ENCODE results near the gene TMEM243. TPM values are rescaled to one million over a fixed set of nuclear protein-coding genes. Genes with fewer than 3 reads are reported as not detected.
A peak's percentile ranks its signal among the peaks of the same experiment; 100 is the strongest.
"Not testable (repeated sequence)": the region's sequence is repeated elsewhere in the genome, so short reads cannot be mapped to it uniquely, and the experiment has no call there.

TMEM243 gene
- total RNA-seq, 2 experiments from 2014 or later = 158 to 161 TPM

DNA sequence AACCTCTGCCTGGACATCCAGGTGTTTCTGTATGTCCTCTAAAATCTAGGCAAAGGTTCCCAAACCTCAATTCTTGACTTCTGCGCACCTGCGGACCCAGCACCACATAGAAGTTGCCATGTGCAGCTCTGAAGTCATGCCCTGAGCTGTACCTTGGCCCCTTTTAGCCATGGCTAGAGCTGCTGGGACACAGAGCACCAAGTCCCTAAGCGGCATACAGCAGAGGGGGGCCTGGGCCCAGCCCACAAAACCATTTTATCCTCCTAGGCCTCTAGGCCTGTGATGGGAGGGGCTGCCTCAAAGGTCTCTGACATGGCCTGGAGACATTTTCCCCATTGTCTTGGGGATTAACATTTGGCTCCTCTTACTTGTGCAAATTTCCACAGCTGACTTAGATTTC is 14.6 kb downstream of the TMEM243 start:
- peak overlapping the region; percentile 22 for H3K27ac Mint-ChIP-seq
- no peak for DNase-seq
- no peaks in the 10 kb centered on the region for H3K27me3 Mint-ChIP-seq
- Histone ChIP-seq H3K4me3 (ENCODE audit: low read length) (no peak overlapping the region), H3K27me3 (ENCODE audit: control insufficient read depth in 1 of 2, insufficient read depth in 2 of 2, low read length in 2 of 2) (no peaks in the 10 kb centered on the region), H3K36me3 (ENCODE audit: insufficient read depth, low read length) (peaks cover 26% of the 10 kb centered on the region), H3K4me1 (ENCODE audit: insufficient read depth, low read length) (peaks cover 41% of the 10 kb centered on the region), H3K27ac (ENCODE audit: low read depth in 1 of 2, low read length in 2 of 2) (no peak overlapping the region), H3K9me3 (ENCODE audit: control insufficient read depth in 1 of 2, insufficient read depth in 1 of 2, low read length in 2 of 2) (peaks cover 19% of the 10 kb centered on the region in 2 experiments)
- intact Hi-C loops (cut with DNase I, micrococcal nuclease) = no loop called here
- ChIA-PET CTCF (no interaction called here), POLR2A (interaction anchor here (0.9 to 4.6 kb wide), 3 partner anchors 8 to 53 kb away, joined by 5 to 44 read pairs (median 44); partner anchors contain the start of genes DMTF1 and TMEM243)
- H3K4me1 Mint-ChIP-seq (ENCODE audit: low read depth) = peaks cover 76% of the 10 kb centered on the region
- H3K4me3 Mint-ChIP-seq = no peak overlapping the region
- H3K36me3 Mint-ChIP-seq (ENCODE audit: low read depth) = peaks cover 89% of the 10 kb centered on the region
- TF ChIP-seq, protein P1, sequence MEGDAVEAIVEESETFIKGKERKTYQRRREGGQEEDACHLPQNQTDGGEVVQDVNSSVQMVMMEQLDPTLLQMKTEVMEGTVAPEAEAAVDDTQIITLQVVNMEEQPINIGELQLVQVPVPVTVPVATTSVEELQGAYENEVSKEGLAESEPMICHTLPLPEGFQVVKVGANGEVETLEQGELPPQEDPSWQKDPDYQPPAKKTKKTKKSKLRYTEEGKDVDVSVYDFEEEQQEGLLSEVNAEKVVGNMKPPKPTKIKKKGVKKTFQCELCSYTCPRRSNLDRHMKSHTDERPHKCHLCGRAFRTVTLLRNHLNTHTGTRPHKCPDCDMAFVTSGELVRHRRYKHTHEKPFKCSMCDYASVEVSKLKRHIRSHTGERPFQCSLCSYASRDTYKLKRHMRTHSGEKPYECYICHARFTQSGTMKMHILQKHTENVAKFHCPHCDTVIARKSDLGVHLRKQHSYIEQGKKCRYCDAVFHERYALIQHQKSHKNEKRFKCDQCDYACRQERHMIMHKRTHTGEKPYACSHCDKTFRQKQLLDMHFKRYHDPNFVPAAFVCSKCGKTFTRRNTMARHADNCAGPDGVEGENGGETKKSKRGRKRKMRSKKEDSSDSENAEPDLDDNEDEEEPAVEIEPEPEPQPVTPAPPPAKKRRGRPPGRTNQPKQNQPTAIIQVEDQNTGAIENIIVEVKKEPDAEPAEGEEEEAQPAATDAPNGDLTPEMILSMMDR (IDR thresholded peaks at IDR 0.05) = no peak
- no peak for ATAC-seq (ENCODE audit: poor library complexity)
- H3K9me3 Mint-ChIP-seq = peaks cover 14% of the 10 kb centered on the region

DNA sequence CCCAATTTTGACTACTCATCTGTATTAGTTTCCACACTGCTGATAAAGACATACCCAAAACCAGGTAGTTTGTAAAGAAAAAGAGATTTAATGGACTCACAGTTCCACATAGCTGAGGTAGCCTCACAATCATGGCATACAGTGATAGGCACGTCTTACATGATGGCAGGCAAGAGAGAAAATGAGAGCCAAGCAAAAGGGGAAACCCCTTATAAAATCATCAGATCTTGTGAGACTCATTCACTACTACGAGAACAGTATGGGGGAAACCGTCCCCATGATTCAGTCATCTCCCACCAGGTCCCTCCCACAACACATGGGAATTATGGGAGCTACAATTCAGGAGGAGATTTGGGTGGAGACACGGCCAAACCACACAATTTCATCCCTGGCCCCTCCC is 15.6 kb downstream of the TMEM243 start:
- DNase-seq; H3K27me3 ChIP-seq (ENCODE audit: control insufficient read depth in 1 of 2, insufficient read depth in 2 of 2, low read length in 2 of 2); H3K27me3 Mint-ChIP-seq; H3K4me3 Mint-ChIP-seq; intact Hi-C loops (cut with DNase I, micrococcal nuclease); CTCF ChIA-PET; ATAC-seq (ENCODE audit: poor library complexity); H3K27ac ChIP-seq (ENCODE audit: low read depth in 1 of 2, low read length in 2 of 2); H3K4me3 ChIP-seq (ENCODE audit: low read length): not testable (repeated sequence)
- peaks cover 17% of the 10 kb centered on the region for H3K9me3 Mint-ChIP-seq
- H3K27ac Mint-ChIP-seq = peak overlapping the region; percentile 45
- peaks cover 33% of the 10 kb centered on the region for H3K4me1 ChIP-seq (ENCODE audit: insufficient read depth, low read length)
- peaks cover 19% of the 10 kb centered on the region in 2 experiments for H3K9me3 ChIP-seq (ENCODE audit: control insufficient read depth in 1 of 2, insufficient read depth in 1 of 2, low read length in 2 of 2)
- H3K4me1 Mint-ChIP-seq (ENCODE audit: low read depth) = peaks cover 76% of the 10 kb centered on the region
- POLR2A ChIA-PET = interaction anchor here (0.9 to 4.6 kb wide), 4 partner anchors 9 to 51 kb away, joined by 3 to 44 read pairs (median 27); partner anchors contain the start of genes DMTF1 and TMEM243
- peaks cover 92% of the 10 kb centered on the region for H3K36me3 Mint-ChIP-seq (ENCODE audit: low read depth)
- H3K36me3 ChIP-seq (ENCODE audit: insufficient read depth, low read length) = peaks cover 27% of the 10 kb centered on the region

DNA sequence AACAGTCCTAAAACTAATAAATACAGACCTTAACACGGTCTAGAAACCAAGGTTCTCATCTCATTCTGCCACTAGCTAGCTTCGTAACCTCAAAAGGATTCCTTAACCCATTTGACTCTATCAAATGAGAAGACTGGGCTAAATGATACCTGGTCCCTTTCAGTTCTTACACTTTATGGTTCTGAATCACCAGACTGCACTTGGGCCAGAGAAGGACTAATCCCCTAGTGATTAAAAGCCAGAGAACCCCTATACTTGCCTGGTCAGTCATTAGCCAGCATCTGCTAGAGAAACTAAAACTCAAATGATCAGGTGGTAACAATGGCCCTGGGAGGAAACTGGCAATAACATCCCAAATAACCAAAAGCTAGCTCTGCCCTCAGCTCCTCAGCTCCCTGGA is 16.8 kb downstream of the TMEM243 start:
- TF ChIP-seq, protein P1 (IDR thresholded peaks at IDR 0.05) = no peak
- Histone ChIP-seq H3K27me3 (ENCODE audit: control insufficient read depth in 1 of 2, insufficient read depth in 2 of 2, low read length in 2 of 2) (no peaks in the 10 kb centered on the region), H3K4me1 (ENCODE audit: insufficient read depth, low read length) (peaks cover 24% of the 10 kb centered on the region), H3K9me3 (ENCODE audit: control insufficient read depth in 1 of 2, insufficient read depth in 1 of 2, low read length in 2 of 2) (peaks cover 19% of the 10 kb centered on the region in 2 experiments), H3K36me3 (ENCODE audit: insufficient read depth, low read length) (peaks cover 32% of the 10 kb centered on the region), H3K4me3 (ENCODE audit: low read length) (no peak overlapping the region), H3K27ac (ENCODE audit: low read depth in 1 of 2, low read length in 2 of 2) (no peak overlapping the region)
- DNase-seq (no peak), ATAC-seq (ENCODE audit: poor library complexity) (no peak)
- POLR2A ChIA-PET = interaction anchor here (1.4 to 4.6 kb wide), 5 partner anchors 11 to 50 kb away, joined by 3 to 44 read pairs (median 11); partner anchors contain the start of genes DMTF1 and TMEM243
- Mint-ChIP-seq H3K9me3 (peaks cover 17% of the 10 kb centered on the region), H3K4me1 (ENCODE audit: low read depth) (peaks cover 76% of the 10 kb centered on the region), H3K36me3 (ENCODE audit: low read depth) (peaks cover 92% of the 10 kb centered on the region), H3K27me3 (no peaks in the 10 kb centered on the region), H3K27ac (peak overlapping the region; percentile 70), H3K4me3 (peak overlapping the region; percentile 30)
- intact Hi-C loops (cut with DNase I, micrococcal nuclease) = no loop called here
- CTCF ChIA-PET = interaction anchor here (1.1 kb wide), 1 partner anchor 13 kb away, joined by 3 read pairs; no protein-coding TSS in a partner anchor

DNA sequence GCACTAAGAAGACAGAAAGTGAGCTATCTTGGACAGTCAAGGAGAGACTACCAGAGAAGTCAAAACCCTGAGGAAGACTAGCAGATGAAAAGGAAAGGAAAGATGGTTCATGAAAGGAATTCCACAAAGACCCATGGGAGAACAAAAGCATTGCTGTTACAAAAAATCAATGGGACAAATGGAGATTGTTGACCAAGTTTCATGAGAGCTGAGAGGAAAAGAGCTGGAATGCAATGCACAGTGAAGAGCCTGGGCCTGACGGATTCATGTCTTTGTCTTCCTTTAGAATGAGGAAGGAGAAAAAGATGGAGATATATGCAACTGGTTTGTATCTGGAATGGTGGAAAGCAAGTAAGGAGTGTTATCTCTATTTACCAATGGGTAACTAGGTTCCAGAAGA is 17.3 kb downstream of the TMEM243 start:
- peaks cover 23% of the 10 kb centered on the region for H3K4me1 ChIP-seq (ENCODE audit: insufficient read depth, low read length)
- Mint-ChIP-seq H3K27ac (peak overlapping the region; percentile 70), H3K4me3 (peak overlapping the region; percentile 30), H3K4me1 (ENCODE audit: low read depth) (peaks cover 75% of the 10 kb centered on the region), H3K27me3 (no peaks in the 10 kb centered on the region), H3K9me3 (peaks cover 17% of the 10 kb centered on the region), H3K36me3 (ENCODE audit: low read depth) (peaks cover 95% of the 10 kb centered on the region)
- TF ChIP-seq, protein P1 (IDR thresholded peaks at IDR 0.05) = no peak
- DNase-seq (no peak), ATAC-seq (ENCODE audit: poor library complexity) (no peak)
- no peaks in the 10 kb centered on the region for H3K27me3 ChIP-seq (ENCODE audit: control insufficient read depth in 1 of 2, insufficient read depth in 2 of 2, low read length in 2 of 2)
- CTCF ChIA-PET = no interaction called here
- POLR2A ChIA-PET = interaction anchor here (0.7 to 4.6 kb wide), 6 partner anchors 11 to 50 kb away, joined by 3 to 44 read pairs (median 10); partner anchors contain the start of genes DMTF1 and TMEM243
- H3K4me3 ChIP-seq (ENCODE audit: low read length) = no peak overlapping the region
- intact Hi-C loops (cut with DNase I, micrococcal nuclease) = no loop called here
- peaks cover 34% of the 10 kb centered on the region for H3K36me3 ChIP-seq (ENCODE audit: insufficient read depth, low read length)
- H3K9me3 ChIP-seq (ENCODE audit: control insufficient read depth in 1 of 2, insufficient read depth in 1 of 2, low read length in 2 of 2) = peaks cover 16 to 19% of the 10 kb centered on the region in 2 experiments
- no peak overlapping the region for H3K27ac ChIP-seq (ENCODE audit: low read depth in 1 of 2, low read length in 2 of 2)
